T-helper 9 cell (primary cell): ENCODE data around the gene IGDCC3.

Experiments
- DNase-seq: peaks from one replicate; pipeline ENCODE4 v3.0.0-alpha.2; 2020

IGDCC3 gene

DNA sequence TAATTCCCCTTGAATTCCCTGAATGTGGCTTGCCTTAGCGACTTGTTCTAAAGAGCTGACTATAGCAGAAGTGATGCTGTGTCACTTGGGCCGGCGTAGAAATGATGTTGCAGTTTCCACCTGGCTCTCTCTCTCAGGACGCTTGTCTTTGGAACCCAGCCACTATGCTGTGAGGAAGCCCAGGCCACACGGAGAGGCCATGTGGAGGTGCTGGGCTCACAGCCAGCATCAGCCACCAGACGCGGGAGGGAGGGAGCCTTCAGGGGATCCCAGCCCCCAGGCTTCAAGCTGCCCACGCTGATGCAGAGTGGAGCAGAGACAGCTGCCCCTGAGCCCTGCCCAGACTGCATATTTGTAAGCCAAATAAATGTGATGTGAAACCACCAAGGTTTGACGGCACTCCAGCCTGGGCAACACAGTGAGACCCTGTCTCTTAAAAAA lies 54.7 kb downstream of the IGDCC3 start:
- DNase-seq: no peak

DNA sequence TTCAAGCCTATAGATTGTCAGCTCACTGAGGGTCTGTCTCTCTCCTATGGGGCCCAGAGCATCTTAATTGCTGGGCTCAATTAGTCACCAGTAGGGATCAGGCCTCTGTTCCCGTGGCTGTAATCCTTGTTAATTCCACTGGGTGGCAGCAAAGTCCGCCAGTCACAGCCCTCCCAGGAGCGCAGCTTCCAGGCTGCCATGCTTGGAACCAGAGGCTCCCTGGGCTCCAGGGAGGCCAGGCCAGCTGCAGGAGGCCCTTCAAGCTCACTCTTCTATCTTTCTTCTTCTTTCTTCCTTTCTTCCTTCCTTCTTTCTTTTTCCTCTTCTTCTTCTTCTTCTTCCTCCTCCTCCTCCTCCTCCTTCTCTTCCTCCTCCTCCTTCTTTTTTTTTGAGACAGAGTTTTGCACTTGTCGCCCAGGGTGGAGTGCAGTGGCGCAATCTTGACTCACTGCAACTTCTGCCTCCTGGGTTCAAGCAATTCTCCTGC lies 58.9 kb downstream of the IGDCC3 start:
- DNase-seq: peak; percentile 63

DNA sequence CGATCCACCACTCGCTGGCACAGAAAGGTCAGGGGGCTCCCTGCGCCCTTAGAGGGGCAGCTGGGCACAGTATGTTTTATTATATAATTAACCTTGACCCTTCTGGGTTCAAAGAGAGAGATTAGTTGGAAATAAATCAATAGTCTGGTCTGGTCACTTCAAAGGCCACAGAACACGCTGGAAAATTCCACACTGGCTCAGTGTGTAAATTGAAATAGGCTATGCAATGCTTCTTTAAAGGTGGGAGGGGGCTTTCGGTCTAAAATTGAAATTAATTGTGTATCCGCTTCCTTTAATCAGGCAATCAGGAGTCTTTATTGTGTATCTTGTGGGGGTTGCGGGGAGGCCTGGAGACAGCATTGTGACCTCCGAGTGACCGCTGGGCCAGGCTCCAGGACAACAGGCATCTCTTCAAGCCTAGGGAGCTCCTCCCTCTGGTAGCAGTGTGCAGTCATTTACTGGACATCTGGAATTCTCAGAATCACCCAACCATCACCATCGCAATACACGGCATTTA lies 65.3 kb downstream of the IGDCC3 start:
- DNase-seq: no peak

DNA sequence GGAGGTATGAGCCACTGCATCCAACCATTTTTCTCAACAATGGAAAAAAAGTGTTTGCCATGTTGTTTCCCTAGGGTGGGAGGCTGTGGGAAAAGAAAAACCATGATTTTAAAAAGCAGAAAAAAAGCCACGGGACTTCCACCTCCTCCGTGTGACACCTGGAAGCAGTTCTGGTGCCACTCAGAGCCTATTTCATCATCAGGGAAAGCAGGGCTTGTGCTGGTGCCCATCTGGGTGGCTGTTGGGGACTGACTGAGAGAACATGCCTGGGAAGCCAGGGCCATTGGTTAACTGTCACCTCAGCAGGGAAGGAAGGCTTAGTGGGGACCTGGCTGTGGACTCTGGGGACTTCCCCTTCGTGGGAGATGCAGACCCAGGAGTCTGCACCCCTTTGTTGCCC lies 66.0 kb downstream of the IGDCC3 start:
- DNase-seq: no peak

DNA sequence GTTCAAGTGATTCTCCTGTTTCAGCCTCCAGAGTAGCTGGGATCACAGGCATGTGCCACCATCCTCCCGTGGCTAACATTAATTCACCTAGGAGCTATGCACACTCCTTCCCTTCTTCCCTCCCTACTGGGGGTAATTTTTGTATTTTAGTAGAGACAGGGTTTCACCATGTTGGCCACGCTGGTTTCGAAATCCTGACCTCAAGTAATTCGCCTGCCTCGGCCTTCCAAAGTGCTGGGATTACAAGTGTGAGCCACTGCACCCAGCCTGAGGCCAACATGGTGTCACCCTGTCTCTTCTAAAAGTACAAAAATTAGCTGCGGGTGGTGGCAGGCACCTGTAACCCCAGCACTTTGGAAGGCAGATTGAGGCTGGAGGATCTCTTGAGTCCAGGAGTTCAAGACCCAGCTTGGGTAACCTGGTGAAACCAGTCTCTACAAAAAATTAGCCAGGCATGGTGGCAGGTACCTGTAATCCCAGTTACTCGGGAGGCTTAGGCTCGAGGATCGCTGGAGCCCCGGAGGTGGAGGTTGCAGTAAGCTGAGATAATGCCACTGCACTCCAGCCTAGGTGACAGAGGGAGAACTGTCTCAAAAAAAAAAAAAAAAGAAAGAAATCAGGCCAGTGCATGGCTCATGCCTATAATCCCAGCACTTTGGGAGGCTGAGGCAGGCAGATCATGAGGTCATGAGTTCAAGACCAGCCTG lies 67.2 kb downstream of the IGDCC3 start:
- no peak for DNase-seq

DNA sequence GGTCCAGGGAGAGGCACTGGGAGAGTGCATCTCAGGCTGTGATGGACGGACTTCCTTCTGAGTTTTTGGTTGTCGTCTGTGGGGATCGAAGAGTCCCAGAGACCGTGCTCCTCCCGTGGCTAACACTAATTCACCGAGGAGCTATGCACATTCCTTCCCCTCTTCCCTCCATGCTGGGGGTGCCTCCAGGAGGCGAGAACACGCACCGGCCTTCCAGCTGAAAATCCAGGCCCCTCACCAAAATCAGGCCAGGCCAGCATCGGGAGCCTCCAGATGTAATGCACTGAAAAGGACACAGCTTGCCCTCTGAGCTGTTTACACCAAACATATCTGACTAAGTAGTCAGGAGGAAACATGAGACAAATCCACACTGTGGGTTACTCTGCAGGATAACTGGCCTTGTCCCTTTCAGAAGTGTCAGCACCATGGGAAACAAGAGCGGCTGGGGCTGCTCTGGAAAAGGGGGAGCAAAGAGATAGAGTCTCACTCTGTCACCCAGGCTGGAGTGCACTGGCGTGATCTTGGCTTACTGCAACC lies 67.9 kb downstream of the IGDCC3 start:
- no peak for DNase-seq

DNA sequence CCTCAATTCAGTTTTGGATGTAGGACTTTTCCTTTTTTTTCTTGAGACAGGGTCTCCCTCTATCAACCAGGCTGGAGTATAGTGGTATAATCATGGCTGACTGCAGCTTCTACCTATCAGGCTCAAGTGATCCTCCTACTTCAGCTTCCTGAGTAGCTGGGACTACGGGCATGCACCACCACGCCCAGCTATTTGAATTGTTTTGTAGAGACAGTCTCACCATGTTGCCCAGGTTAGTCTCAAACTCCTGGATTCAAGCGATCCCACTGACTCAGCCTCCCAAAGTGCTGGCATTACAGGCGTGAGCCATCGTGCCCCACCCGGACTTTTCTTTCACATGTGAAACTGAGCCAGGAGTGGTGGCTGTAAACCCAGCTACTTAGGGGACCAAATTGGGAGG lies 69.8 kb downstream of the IGDCC3 start:
- DNase-seq: no peak

DNA sequence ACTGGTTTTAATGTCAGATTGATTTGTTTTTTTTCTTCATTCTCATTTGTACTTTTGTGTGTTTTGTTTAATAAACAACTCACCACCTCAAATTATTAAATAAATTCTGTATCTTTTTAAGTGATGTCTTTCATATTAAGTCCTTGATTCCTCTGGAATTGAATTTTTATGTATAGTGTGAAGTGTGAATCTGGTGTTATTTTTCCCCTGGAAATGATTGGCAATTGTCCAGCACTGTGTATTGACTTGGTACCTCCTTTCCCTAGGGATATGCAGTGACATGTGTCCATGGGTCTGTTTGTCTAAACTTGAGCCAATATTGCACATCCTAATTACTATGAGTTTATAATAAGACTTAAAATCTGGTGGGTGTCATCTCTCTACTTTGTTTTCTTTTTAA lies 71.3 kb downstream of the IGDCC3 start:
- no peak for DNase-seq

DNA sequence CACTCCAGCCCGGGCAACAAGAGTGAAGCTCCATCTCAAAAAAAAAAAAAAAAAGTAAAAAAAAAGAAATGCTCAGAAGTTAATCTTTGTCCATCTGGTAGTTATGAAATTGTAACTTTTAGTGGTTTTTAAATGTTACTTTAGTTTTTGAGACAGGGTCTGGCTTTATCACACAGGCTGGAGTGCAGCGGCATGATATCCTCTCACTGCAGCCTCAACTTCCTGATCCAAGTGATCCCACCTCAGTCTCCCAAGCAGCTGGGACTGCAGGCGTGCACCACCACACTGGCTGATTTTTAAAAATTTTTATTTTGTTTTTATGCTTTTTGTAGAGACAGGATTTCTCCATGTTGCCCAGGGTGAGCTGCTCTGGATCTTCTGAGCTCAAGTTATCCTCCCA lies 72.0 kb downstream of the IGDCC3 start:
- DNase-seq: no peak

DNA sequence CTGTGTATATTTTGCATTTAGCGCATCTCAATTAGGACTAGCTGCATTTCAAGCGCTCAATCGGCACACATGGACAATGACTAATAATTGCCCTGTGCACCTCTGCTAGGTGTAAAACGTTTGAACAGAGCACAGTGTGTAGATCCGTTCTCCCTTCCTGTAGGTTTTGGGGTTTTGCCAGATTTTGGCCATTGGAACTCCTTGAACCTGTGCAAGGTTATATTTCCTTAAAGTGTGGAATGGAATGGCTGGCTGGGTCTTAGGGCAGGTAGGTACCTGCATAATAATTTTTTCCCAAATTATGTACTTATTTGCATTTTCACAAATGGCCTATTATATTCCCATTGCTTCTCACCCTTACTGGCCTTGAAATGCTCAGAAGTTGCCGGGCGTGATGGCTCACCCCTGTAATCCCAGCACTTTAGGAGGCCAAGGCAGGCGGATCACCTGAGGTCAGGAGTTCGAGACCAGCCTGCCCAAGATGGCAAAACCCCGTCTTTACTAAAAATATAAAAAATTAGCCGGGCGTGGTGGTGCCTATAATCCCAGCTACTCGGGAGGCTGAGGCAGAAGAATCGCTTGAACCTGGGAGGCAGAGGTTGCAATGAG lies 72.5 kb downstream of the IGDCC3 start:
- DNase-seq: no peak

DNA sequence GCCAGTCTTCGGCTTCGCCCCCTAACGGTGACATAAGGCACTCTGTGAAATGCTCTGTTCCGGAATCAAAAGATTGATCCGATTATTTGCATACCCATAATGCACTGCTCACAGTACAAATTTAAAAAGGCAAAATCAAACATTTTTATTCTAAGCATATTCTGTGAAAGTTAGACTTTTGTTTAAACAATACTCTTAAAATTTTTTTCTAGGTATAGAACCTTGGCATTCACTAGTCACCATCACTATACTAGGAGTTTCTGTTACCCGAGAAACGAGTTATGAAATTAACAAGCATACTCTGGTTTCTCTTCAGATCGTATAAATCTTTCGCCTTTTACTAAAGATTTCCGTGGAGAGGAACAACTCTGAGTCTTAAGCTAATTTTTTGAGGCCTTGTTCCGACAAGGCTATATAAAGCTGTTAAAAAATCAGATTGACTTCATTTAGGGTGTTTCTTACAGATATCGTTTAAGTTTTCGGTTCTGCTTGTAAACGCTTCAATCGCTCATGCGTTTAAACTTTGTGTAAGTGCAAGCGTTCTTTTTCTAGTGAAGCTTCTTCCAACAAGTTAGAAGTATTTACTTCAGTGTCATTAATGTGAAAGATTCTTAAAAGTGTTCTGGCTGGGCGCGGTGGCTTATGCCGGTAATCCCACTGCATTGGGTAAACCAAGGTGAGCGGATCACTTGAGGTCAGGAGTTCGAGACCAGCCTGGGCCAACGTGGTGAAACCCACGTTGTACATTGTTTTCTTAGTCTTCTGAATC lies 73.2 kb downstream of the IGDCC3 start, which contains the start of gene RNU5B-1:
RNU5B-1 (plus strand) TSS at position 297 of the 769 bp plus-strand sequence.
- DNase-seq: peak; percentile 53

DNA sequence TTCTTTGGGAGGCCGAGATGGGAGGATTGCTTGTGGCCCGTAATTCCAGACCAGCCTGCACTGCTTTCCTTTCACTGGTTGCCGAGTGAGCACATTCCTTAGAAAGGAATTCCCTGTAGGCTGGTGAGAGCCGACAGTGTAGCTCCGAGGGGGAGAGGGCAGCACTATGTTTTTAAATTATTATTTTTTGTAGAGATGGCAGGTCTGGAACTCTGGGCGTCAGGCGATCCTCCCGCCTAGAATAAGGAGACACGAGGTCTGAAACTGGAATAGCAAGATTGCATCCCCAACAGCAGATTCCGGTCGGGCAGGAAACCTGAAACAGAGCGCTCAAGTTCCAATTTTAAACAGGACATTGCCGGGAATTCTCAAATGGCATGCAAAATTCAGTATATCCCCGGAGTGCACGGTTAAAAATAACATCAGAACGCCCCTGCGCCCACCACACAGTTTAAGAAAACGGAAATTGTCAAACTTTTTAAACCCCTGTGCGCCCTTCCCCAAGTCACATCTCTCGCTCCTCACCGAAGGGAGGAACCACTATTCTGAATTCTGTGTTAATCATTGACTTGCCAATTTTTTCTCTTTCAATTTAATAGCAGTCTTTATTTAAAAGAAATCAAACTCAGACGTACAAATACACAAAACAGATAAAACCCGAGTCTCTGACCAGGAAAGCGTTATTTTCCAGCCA lies 74.0 kb downstream of the IGDCC3 start:
- no peak for DNase-seq

DNA sequence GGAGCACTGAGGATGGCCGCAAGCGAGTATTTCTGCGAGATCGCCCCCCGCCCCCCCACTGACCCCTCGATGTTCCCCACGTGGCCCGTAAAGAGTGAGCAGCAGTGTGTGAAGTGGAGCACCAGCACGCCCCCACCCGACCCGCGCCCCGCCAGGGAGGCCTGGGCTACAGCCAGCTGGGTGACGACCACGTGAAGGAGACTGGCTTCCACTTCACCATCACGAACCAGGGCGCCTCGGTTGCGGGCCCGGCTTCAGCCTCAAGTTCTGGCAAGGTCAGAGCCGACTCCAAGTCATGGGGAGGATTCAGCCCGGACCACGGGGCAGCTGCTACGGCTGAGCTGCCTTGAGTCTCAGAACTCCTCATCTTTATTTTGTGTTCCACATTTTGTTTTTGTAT lies 75.7 kb downstream of the IGDCC3 start:
- DNase-seq: no peak

DNA sequence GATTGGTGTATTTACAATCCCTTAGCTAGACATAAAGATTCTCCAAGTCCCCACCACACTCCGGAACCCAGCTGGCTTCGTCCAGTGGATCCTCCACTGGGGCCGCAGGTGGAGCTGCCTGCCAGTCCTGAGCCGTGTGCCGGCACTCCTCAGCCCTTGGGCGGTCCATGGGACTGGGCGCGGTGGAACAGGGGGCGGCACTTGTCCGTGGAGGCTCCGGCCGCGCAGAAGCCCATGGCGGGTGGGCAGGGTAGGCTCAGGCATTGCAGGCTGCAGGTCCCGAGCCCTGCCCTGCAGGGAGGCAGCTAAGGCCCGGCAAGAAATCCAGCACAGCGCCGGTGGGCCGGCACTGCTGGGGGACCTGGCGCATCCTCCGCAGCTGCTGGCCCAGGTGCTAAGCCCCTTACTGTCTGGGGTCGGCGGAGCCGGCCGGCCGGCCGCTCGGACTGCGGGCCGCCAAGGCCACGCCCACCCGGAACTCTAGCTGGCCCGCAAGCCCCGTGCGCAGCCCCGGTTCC lies 76.8 kb downstream of the IGDCC3 start:
- DNase-seq: no peak

DNA sequence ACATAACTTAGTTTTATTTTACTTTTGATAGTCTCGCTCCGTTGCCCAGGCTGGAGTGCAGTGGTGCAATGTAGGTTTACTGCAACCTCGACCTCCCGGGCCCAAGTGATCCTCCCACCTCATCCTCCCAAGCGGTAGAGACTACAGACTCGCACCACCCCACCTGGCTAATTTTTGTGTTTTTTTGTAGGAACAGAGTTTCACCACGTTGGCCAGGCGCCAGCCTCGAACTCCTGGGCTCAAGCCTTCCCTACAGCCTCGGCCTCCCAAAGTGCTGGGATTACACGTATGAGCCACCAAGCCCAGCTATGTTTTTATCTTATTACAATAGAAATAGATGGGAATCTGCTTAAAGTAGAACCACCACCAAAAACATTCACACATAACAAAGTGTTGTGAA lies 79.1 kb downstream of the IGDCC3 start:
- DNase-seq: no peak

DNA sequence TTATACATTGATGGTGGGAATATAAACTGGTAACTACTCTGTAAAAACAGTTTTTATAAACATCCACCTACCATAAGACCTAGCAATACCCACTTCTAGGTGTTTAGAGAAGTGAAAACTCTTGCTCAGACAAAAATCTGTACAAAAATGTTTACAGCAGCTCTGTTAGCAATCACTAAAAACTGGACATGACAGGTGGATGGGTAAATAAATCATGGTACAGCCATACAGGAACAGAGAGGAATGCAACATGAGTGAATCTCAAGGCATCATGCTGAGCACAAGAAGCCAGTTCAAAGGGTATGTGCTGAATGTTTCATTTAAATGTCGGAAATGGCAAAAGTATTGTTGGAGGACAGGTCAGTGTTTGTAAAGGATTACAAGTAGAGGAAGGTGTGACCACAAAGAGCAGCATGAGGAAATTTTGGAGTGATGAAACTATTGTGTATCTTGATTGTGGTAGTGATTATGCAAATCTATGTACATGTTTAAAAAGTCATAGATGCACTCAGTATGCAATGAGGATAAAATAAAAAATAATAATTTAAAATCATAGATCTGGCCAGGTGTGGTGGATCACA lies 84.8 kb downstream of the IGDCC3 start:
- no peak for DNase-seq

DNA sequence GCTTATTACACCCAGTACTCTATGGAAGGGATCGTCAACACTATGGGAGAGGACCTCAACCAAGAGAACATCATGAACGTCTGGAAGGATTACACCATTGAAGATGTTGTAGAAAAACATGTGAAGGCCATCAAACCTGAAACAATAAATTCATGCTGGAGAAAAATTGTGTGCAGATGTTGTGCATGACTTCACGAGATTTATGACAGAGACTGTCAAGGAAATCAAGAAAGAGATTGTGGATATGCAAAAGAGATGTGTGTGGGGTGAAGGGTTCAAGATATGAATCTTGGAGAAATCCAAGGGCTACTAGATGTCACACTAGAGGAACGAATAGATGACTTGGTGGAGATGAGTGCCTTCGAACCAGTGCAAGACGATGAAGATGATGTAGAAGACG lies 87.6 kb downstream of the IGDCC3 start:
- DNase-seq: no peak

DNA sequence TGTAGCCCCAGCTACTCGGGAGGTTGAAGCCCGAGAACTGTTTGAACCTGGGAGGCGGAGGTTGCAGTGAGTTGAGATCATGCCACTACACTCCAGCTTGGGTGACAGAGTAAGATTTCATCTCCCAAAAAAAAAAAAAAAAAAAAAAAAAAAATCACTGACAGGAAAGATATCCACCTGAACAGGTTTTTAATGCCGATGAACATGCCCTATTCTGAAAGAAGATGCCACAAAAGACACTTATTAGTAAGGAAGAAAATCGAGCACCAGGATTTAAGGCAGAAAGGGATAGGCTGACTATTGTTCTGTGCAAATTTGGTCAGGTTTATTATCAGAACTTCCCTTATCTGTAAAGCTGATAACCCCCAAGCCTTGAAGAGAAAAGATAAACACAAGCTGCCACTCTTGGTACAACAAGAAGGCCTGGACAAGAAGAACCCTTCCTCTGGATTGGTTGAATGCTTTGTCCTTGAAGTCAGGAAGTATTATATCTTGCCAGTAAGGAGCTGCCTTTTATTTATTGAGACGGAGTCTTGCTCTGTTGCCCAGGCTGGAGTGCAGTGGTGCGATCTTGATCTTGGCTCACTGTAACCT lies 88.4 kb downstream of the IGDCC3 start:
- DNase-seq: no peak

DNA sequence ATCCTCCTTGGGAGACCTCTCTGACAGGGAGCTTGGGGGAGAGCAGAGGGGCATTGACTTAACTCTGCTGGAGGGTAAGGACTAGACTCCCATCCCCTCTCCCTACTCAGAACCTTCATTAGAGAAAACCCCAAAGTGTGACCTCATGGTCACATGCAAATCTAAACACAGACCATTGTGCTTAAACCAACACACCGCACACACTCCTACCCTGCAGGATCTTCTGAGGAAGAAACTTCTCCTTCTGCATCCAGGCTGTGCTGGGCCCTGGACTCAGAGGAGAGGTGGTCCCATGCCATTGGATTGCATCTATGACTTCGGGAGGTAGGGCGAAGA lies 90.3 kb downstream of the IGDCC3 start:
- DNase-seq: no peak

DNA sequence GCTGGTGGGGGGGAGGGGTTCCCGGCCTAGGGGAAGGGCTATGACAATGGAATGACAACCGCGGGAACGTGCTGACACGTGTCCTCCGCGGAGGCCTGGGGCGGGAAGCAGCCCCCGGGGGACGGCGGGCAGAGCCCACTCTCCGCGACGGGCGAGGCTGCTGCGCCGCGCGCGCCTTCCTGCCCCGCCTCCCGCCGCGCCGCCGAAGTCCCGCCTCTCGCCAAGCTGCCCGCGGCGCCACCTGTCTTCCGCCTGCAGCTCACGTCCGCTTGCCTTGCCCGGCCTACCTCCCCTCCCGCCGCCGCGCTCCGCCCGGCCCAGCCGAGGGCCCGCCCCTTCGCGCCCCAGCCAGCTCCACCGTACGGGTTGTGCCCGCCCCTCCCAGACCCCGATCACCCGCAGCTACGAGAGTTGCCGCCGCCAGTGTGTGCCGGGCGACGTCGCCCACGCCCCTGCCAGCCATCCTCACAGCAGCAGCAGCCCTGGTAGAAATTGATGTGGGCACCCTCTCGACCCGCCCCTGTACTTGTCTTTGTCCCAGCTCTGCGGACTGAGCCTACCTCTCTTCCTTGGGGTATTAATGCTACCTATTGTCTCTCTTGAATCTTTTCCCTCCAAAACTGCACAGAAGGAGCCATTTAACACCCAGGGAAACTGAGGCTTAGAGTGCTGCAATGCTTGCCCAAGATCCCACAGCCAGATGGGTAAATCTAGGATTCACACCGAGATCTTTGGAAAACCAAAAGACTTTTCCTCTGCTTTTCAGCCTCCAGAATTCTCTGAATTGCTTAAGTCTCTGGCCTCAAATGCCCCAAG lies 90.9 kb downstream of the IGDCC3 start, which contains the start of gene PARP16:
PARP16 (minus strand) TSS at position 180 of the 816 bp plus-strand sequence. CDS start 457 bp downstream, outside the sequence.
- peak; percentile 88 for DNase-seq
